Spleen (tissue), 11 donors: ENCODE results near the gene CERS1. TPM values are rescaled to one million over a fixed set of nuclear protein-coding genes. Genes with fewer than 3 reads are reported as not detected.

Source experiments
- DNase-seq: peaks from one replicate; pipeline ENCODE4 v3.0.0-alpha.2; 2020
- H3K27ac ChIP-seq, 8 donors: fragments of 200-600 bp; sonication (generic) in 7 of 8; 1 replicate in 4 of 8; 2 replicates in 4 of 8; pipeline versions ENCODE4 v1.5.0 to v1.8.0; 2016 to 2021; ENCODE audit warnings: inconsistent platforms in 4 of 8, mild to moderate bottlenecking in 4 of 8, moderate library complexity in 1 of 8
- H3K27me3 ChIP-seq, 7 donors: fragments of 200-600 bp; sonication (generic) in 6 of 7; replicated peaks in 1 of 7; 1 replicate in 4 of 7; 2 replicates in 3 of 7; pipeline versions ENCODE4 v1.5.0 to v1.8.0; 2016 to 2021; ENCODE audit warnings: inconsistent platforms in 3 of 7, mild to moderate bottlenecking in 1 of 7
- H3K36me3 ChIP-seq, 6 donors: fragments of 200-600 bp; sonication (generic) in 5 of 6; 1 replicate in 4 of 6; 2 replicates in 2 of 6; pipeline versions ENCODE4 v1.5.0 to v1.8.0; 2016 to 2021; ENCODE audit warnings: inconsistent platforms in 2 of 6
- H3K4me1 ChIP-seq, 6 donors: fragments of 200-600 bp; sonication (generic) in 5 of 6; 1 replicate in 3 of 6; 2 replicates in 3 of 6; pipeline versions ENCODE4 v1.5.0 to v1.8.0; 2016 to 2021; ENCODE audit warnings: inconsistent platforms in 3 of 6
- H3K4me3 ChIP-seq, 8 donors: fragments of 200-600 bp; sonication (generic) in 7 of 8; 1 replicate in 4 of 8; 2 replicates in 4 of 8; pipeline versions ENCODE4 v1.5.0 to v1.8.0; 2016 to 2021; ENCODE audit warnings: inconsistent platforms in 4 of 8, mild to moderate bottlenecking in 4 of 8, moderate library complexity in 2 of 8
- H3K9me3 ChIP-seq, 8 donors: fragments of 200-600 bp; sonication (generic) in 7 of 8; 1 replicate in 4 of 8; 2 replicates in 4 of 8; pipeline versions ENCODE4 v1.5.0 to v1.8.0; 2016 to 2021; ENCODE audit warnings: inconsistent platforms in 4 of 8
- POLR2A ChIP-seq, 3 donors: fragments of 450-650 bp; IDR thresholded peaks; one replicate each; pipeline ENCODE4 v1.5.1; 2017; ENCODE audit warnings: antibody characterized with exemption in 3 of 3, mild to moderate bottlenecking in 1 of 3
- POLR2AphosphoS5 ChIP-seq, 3 donors: sonication (generic); formaldehyde crosslinking; IDR thresholded peaks; one replicate each; pipeline ENCODE4 v1.5.1; 2017; ENCODE audit warnings: antibody characterized with exemption in 3 of 3
- WGBS, 5 donors: extraction: QIAGEN DNeasy Blood & Tissue Kit in 3 of 5; methylation state at CpG; one replicate each; pipeline versions ENCODE4 v1.1.5 to v1.1.7; 2013 to 2018; 5-methylcytosine and 5-hydroxymethylcytosine counted together
- intact Hi-C: fragments of 100-400 bp; cut with DNase I; formaldehyde crosslinking; loops from one replicate; pipeline ENCODE4 v1.15.0; 2023; ENCODE audit warnings: low total_unique reads
- polyA plus RNA-seq, 3 donors: library from polyadenylated mRNA; stranded (reverse); fragments of 200-250 nt; gene quantifications; one replicate each; pipeline ENCODE4 v1.2.1, GENCODE V29; 2013
- total RNA-seq, 7 donors: library from RNA; depleted of rRNA in 3 of 7; stranded (reverse); fragments of >200 nt in 3 of 7; fragmentation: NEBNext Ultra II Directional in 4 of 7; extraction: Animal tissue kit (Norgen Biotek cat#: 25700) in 4 of 7; gene quantifications; one replicate each; pipeline versions ENCODE4 v1.1.0 to v1.2.1, GENCODE V29; 2016 to 2021
- TF ChIP-seq, protein P1 (sequence below), 11 experiments: fragments of 200-600 bp in 7 of 11; fragments of 450-650 bp in 4 of 11; sonication (generic) in 4 of 11; IDR thresholded peaks in 8 of 11; conservative IDR thresholded peaks in 3 of 11; 1 replicate in 7 of 11; 2 replicates in 4 of 11; pipeline versions ENCODE4 v1.4.0 to v1.8.0; 2016 to 2021; ENCODE audit warnings: antibody characterized with exemption in 11 of 11, inconsistent platforms in 4 of 11, mild to moderate bottlenecking in 1 of 11
- donor health status: healthy with polysubstance abuse.
- donor health status: DM: no; HTN: no; CAD: no; lungs with moderate emphysema.
- donor health status: DM: no; HTN: no; CAD: no.
- donor health status: Bipolar disorder and iron deficiency.
- donor health status: healthy.
- donor health status: DM: no; HTN: no; CAD: no.
- donor health status: DM: yes; HTN: yes; CAD: no.

Gene CERS1
- total and polyA plus RNA-seq, 10 donors = 0.06 to 0.50 (median 0.39) TPM; not detected in 4

DNA sequence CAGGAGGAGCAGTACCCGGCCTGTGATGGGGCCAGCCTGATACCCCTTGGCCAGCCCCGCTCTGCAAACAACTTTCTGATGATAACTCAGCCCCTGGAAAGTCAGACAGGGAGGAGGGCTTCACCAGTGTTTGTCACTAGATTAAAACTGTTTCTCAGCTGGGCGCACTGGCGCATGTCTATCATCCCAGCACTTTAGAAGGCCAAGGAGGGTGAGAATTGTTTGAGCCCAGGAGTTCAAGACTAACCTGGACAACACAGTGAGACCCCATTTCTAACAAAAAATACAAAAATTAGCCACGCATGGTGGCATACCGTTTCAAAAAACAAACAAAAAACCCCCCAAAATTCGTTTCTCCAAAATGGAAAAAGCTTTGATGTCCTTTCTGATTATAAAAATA is 5.5 kb upstream of the CERS1 start:
- intact Hi-C loops = no loop called here
- WGBS, 5 donors = 86 to 96% (median 92%) methylated on average over 7 of the region's 7 CpGs
- H3K9me3 ChIP-seq = no peaks in the 10 kb centered on the region
- H3K4me3 ChIP-seq = no peak overlapping the region
- no peak overlapping the region for H3K27ac ChIP-seq
- TF ChIP-seq POLR2A (IDR thresholded peaks at IDR 0.05) = no peak
- TF ChIP-seq, protein P1, sequence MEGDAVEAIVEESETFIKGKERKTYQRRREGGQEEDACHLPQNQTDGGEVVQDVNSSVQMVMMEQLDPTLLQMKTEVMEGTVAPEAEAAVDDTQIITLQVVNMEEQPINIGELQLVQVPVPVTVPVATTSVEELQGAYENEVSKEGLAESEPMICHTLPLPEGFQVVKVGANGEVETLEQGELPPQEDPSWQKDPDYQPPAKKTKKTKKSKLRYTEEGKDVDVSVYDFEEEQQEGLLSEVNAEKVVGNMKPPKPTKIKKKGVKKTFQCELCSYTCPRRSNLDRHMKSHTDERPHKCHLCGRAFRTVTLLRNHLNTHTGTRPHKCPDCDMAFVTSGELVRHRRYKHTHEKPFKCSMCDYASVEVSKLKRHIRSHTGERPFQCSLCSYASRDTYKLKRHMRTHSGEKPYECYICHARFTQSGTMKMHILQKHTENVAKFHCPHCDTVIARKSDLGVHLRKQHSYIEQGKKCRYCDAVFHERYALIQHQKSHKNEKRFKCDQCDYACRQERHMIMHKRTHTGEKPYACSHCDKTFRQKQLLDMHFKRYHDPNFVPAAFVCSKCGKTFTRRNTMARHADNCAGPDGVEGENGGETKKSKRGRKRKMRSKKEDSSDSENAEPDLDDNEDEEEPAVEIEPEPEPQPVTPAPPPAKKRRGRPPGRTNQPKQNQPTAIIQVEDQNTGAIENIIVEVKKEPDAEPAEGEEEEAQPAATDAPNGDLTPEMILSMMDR (IDR thresholded peaks at IDR 0.05 in 8 of 11, conservative IDR thresholded peaks at IDR 0.05 in 3 of 11) = no peak
- TF ChIP-seq POLR2AphosphoS5 (IDR thresholded peaks at IDR 0.05) = no peak
- H3K36me3 ChIP-seq = peaks cover 0 to 83% (median 68%) of the 10 kb centered on the region in 6 donors
- peaks cover 0 to 12% (median 6%) of the 10 kb centered on the region in 7 donors for H3K27me3 ChIP-seq
- no peak for DNase-seq
- H3K4me1 ChIP-seq = peaks cover 0 to 10% (median 3%) of the 10 kb centered on the region in 6 donors

DNA sequence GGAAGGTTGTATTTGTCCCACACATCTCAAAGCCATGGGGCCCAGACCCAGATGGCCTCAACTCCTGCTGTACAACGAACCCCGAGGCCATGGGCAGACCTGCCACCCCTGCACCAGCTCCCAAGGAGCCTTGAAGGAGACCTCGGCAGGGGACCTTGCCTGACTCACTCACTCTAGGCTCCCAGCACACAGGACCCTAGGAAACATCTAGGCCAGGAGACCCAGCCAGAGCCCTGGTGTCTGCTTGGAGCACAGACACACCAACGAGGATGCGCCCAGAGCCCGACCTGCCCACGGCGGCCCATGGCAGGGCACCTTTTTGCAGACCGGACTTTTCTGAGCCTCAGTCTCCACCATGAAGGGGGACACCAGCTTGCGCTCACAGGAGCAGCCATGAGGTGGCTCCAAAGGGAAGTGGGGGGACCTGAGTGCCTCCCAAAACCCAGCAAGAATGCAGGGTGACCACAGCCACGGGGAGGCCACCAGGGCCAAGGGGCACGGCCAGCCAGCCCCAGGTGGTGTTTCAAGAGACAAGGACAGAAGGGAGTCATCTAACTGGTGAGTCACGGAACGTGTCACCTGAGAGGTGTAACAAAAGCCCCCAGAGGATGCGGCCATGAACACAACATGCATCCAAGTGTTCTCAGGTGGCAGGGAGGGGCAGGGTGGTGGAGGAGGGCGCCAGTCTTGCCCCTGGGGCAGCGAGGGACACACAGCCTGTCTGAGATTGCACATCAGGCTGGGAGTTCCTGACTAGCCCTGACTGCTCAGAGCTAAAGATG is 4.9 kb upstream of the CERS1 start:
- Histone ChIP-seq H3K9me3 (no peaks in the 10 kb centered on the region), H3K4me3 (no peak overlapping the region), H3K27me3 (peaks cover 0 to 16% (median 10%) of the 10 kb centered on the region in 7 donors), H3K4me1 (peaks cover 0 to 14% (median 7%) of the 10 kb centered on the region in 6 donors), H3K36me3 (peaks cover 0 to 77% (median 62%) of the 10 kb centered on the region in 6 donors), H3K27ac (no peak overlapping the region)
- TF ChIP-seq POLR2AphosphoS5 (IDR thresholded peaks at IDR 0.05) = peak in 1 of 3 donors; percentile 16
- no peak for TF ChIP-seq POLR2A (IDR thresholded peaks at IDR 0.05)
- intact Hi-C loops = no loop called here
- no peak for DNase-seq
- 90 to 97% (median 94%) methylated on average over 9 to 17 of the region's 17 CpGs for WGBS, 5 donors

DNA sequence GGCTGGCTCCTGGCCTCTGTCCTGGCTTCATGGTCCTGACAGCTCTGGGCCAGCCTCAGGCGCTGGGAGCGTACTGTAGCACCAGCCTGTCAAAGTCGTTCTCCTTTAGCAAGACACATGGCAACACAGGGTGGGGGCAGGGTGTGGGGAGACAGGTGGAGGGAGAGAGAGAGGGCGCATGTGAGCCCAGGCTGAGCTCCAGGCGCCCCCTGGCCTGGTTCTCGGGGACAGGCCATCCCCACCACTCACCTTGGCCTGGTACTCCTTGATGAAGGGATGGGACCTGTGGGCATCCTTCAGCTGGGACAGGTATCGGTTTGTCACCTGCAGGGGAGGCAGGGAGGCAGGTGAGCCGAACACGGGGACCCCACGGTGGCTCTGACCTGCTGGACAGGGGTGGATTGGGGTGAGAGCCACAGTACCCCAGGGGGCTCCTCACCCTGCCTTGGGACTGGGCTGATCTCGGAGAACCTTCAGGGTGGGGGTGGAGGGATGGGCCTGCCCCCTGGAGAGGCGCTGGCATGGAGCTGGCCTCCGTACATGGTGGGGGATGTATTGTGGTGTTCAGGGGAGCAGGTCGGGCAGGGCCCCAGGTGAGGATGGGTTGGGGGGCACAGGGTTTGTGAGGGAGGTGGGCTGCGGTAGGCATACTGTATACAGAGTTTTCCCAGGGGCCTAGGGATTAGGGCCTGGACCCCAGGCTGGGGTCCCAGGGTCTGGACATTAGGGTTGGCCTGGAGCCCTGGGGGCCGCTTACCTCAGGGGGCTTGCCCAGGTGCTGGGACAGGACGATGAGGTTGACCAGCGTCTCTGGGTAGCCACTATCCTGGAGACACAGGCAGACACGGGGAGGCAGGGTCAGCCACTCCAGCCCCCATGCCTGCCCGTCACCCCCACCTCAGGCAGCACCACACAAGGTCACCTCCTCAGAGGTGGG is 3.9 kb upstream of the CERS1 start:
- intact Hi-C loops = no loop called here
- H3K9me3 ChIP-seq = no peaks in the 10 kb centered on the region
- no peak overlapping the region for H3K4me3 ChIP-seq
- H3K4me1 ChIP-seq = peaks cover 6 to 22% (median 15%) of the 10 kb centered on the region in 6 donors
- WGBS, 5 donors = 91 to 96% (median 93%) methylated on average over 12 to 20 of the region's 20 CpGs
- H3K36me3 ChIP-seq = peaks cover 0 to 67% (median 52%) of the 10 kb centered on the region in 6 donors
- TF ChIP-seq, protein P1 (IDR thresholded peaks at IDR 0.05 in 8 of 11, conservative IDR thresholded peaks at IDR 0.05 in 3 of 11) = no peak
- TF ChIP-seq POLR2AphosphoS5 (IDR thresholded peaks at IDR 0.05) = no peak
- TF ChIP-seq POLR2A (IDR thresholded peaks at IDR 0.05) = no peak
- H3K27ac ChIP-seq = no peak overlapping the region
- peak; percentile 53 for DNase-seq
- H3K27me3 ChIP-seq = peaks cover 0 to 25% (median 19%) of the 10 kb centered on the region in 7 donors

DNA sequence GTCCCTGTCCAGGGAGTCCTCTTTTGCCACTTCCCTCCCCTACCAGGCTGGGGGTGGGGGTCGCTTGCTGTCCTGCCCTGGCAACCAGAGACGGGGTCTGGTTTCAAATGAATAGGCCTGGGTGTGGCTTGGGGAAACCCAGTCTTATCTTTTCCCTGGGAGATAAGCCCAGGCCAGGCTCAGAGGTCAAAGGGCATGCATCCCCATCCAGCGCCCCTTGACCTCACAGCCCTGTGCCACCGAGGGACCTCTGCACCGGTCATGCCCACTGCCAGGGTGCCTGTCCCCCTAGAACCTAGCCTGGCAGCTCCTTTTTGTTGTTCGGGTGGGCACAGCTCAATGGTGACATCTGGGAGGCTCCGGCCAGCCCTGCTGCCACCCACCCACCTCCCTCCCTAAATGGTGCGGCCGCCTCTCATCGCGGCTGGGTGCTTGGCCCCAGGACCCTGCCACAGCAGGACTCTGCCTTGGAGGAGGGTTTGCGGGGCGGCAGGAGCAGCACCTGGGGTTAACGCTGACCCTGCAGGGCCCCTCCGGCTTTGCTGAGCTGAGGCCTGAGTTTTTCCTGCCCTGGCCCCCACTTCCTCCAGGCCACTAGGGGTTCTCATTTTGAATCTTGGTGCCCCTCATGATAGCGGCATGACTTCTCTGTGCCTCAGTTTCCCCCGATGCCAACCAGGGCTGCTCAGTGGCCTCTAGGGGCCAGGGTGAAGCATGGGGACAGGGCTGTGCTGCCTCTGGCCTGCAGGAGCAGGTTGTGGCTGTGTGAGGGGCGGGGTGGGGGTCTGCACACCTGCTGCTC is 2.9 kb upstream of the CERS1 start:
- Histone ChIP-seq H3K27ac (no peak overlapping the region), H3K4me1 (peaks cover 7 to 29% (median 17%) of the 10 kb centered on the region in 6 donors), H3K27me3 (peaks cover 4 to 36% (median 28%) of the 10 kb centered on the region in 7 donors), H3K4me3 (no peak overlapping the region), H3K9me3 (no peaks in the 10 kb centered on the region), H3K36me3 (peaks cover 0 to 56% (median 41%) of the 10 kb centered on the region in 6 donors)
- intact Hi-C loops = no loop called here
- peak; percentile 51 for DNase-seq
- TF ChIP-seq, protein P1 (IDR thresholded peaks at IDR 0.05 in 8 of 11, conservative IDR thresholded peaks at IDR 0.05 in 3 of 11) = no peak
- TF ChIP-seq POLR2AphosphoS5 (IDR thresholded peaks at IDR 0.05) = peak in 2 of 3 donors; percentile 15 to 66
- 80 to 88% (median 86%) methylated on average over 8 to 18 of the region's 18 CpGs for WGBS, 5 donors
